Fibroblast of lung (primary cell): ENCODE results near the gene BBC3. TPM values are rescaled to one million over a fixed set of nuclear protein-coding genes. Genes with fewer than 3 reads are reported as not detected.
"Not testable (repeated sequence)": the region's sequence is repeated elsewhere in the genome, so short reads cannot be mapped to it uniquely, and the experiment has no call there.

ENCODE experiments used
- DNase-seq, 2 donors: peaks; one replicate each; pipeline versions ENCODE4 v3.0.0 to v3.0.0-alpha.2; 2010; ENCODE audit warnings: low read depth in 2 of 2
- H2AFZ ChIP-seq: 2 replicates; pipeline ENCODE4 v1.5.1; 2012; ENCODE audit warnings: low read length, control low read depth, inconsistent platforms
- H3K27ac ChIP-seq: 2 replicates; pipeline ENCODE4 v1.5.1; 2011; ENCODE audit warnings: low read length, control low read depth; ENCODE audit not compliant: insufficient read depth
- H3K27me3 ChIP-seq: 2 replicates; pipeline ENCODE4 v1.5.1; 2011; ENCODE audit warnings: mild to moderate bottlenecking, low read length; ENCODE audit not compliant: control insufficient read depth, insufficient read depth
- H3K36me3 ChIP-seq: 2 replicates; pipeline ENCODE4 v1.5.1; 2011; ENCODE audit warnings: low read length; ENCODE audit not compliant: control insufficient read depth, insufficient read depth
- H3K4me1 ChIP-seq: 2 replicates; pipeline ENCODE4 v1.5.1; 2011; ENCODE audit warnings: low read length; ENCODE audit not compliant: control insufficient read depth, insufficient read depth; ENCODE audit errors: extremely low read depth
- H3K4me2 ChIP-seq: 2 replicates; pipeline ENCODE4 v1.5.1; 2011; ENCODE audit warnings: low read length, control low read depth; ENCODE audit not compliant: insufficient read depth; ENCODE audit errors: extremely low read depth
- H3K4me3 ChIP-seq, 4 experiments: fragments of 200-600 bp in 1 of 4; sonication (generic) in 1 of 4; replicated peaks in 1 of 4; 2 replicates each; pipeline ENCODE4 v1.5.1; 2011 to 2016; ENCODE audit warnings: low read length in 4 of 4, low read depth in 3 of 4, mild to moderate bottlenecking in 3 of 4, control low read depth in 2 of 4, inconsistent platforms in 1 of 4, mixed read lengths in 1 of 4; ENCODE audit not compliant: insufficient read depth in 1 of 4; ENCODE audit errors: control extremely low read depth in 1 of 4
- H3K79me2 ChIP-seq: 2 replicates; pipeline ENCODE4 v1.5.1; 2012; ENCODE audit warnings: mild to moderate bottlenecking, low read length, inconsistent platforms; ENCODE audit not compliant: control insufficient read depth, insufficient read depth
- H3K9ac ChIP-seq: 2 replicates; pipeline ENCODE4 v1.5.1; 2011; ENCODE audit warnings: mild to moderate bottlenecking, low read length, control low read depth; ENCODE audit not compliant: insufficient read depth
- H3K9me3 ChIP-seq: 2 replicates; pipeline ENCODE4 v1.5.1; 2012; ENCODE audit warnings: low read depth, low read length; ENCODE audit not compliant: control insufficient read depth, insufficient read depth
- H4K20me1 ChIP-seq: 2 replicates; pipeline ENCODE4 v1.5.1; 2011; ENCODE audit warnings: low read length; ENCODE audit not compliant: control insufficient read depth, insufficient read depth; ENCODE audit errors: extremely low read depth
- CTCF ChIP-seq, 2 donors: IDR thresholded peaks in 1 of 2; conservative IDR thresholded peaks in 1 of 2; 1 replicate in 1 of 2; 2 replicates in 1 of 2; pipeline ENCODE4 v1.5.1; 2011 to 2012; ENCODE audit warnings: low read length in 2 of 2, control low read depth in 1 of 2, inconsistent platforms in 1 of 2, low read depth in 1 of 2, mild to moderate bottlenecking in 1 of 2
- EZH2 ChIP-seq: IDR thresholded peaks from 2 replicates; pipeline ENCODE4 v1.5.1; 2012; ENCODE audit warnings: low read length, control low read depth, mild to moderate bottlenecking; ENCODE audit errors: missing control alignments
- polyA minus RNA-seq: library from RNA; depleted of rRNA, polyadenylated mRNA; stranded (reverse); fragments of >200 nt; gene quantifications from 2 replicates; pipeline ENCODE4 v1.2.3, GENCODE V29; 2011; ENCODE audit warnings: low replicate concordance
- polyA plus RNA-seq, 2 donors: library from polyadenylated mRNA; depleted of rRNA in 1 of 2; stranded (reverse) in 1 of 2; unstranded in 1 of 2; fragments of >200 nt; gene quantifications; 2 replicates each; pipeline ENCODE4 v1.2.1, GENCODE V29; 2011 to 2012; ENCODE audit warnings: missing spikeins in 1 of 2
- total RNA-seq: library from RNA; depleted of rRNA; stranded (reverse); fragments of >200 nt; gene quantifications from 2 replicates; pipeline ENCODE4 v1.2.1, GENCODE V29; 2014

The BBC3 gene
- total RNA-seq (37.7 and 38.3 TPM in 2 replicates), polyA plus RNA-seq (1.4 and 2.4 TPM in 2 replicates), polyA minus RNA-seq (2.6 and 3.8 TPM in 2 replicates)
- polyA plus RNA-seq (2012), result 6.2 and 8.5 TPM in 2 replicates

- Histone ChIP-seq H3K27ac (peak within 1 kb of the TSS; percentile 97), H3K4me2 (peak within 1 kb of the TSS; percentile 94), H3K36me3 (no peaks in the 10 kb centered on the region), H3K27me3 (no peaks in the 10 kb centered on the region), H3K79me2 (peaks cover 23% of the 10 kb centered on the region), H2AFZ (peak within 1 kb of the TSS; percentile 25), H3K4me3 (peak within 1 kb of the TSS; percentile 89 to 99 (median 98)), H4K20me1 (no peaks in the 10 kb centered on the region), H3K9me3 (no peaks in the 10 kb centered on the region), H3K9ac (peak within 1 kb of the TSS; percentile 71), H3K4me1 (peaks cover 23% of the 10 kb centered on the region)
- DNase-seq, result no peak
- TF ChIP-seq EZH2 (no peak), CTCF (conservative IDR thresholded peaks at IDR 0.05 in 1 of 2, IDR thresholded peaks at IDR 0.05 in 1 of 2; ENCODE audit: low read depth in 1 of 2, low read length in 2 of 2) (no peak)
Observed at GRCh38 chr19:47230921-47231214, at the start of gene BBC3. BBC3 (minus strand) TSS chr19:47231199; CDS start chr19:47228431, 2,768 bp downstream.

- H3K4me3 ChIP-seq, result no peak overlapping the region
- H3K4me2 ChIP-seq, result no peak overlapping the region
- H2AFZ ChIP-seq, result no peak overlapping the region
- H3K27ac ChIP-seq, result no peak overlapping the region
- no peak overlapping the region for H3K9ac ChIP-seq
- no peaks in the 10 kb centered on the region for H3K79me2 ChIP-seq
- H3K27me3 ChIP-seq, result no peaks in the 10 kb centered on the region
- no peaks in the 10 kb centered on the region for H3K9me3 ChIP-seq
- peaks cover 1% of the 10 kb centered on the region for H3K36me3 ChIP-seq
- TF ChIP-seq CTCF (conservative IDR thresholded peaks at IDR 0.05 in 1 of 2, IDR thresholded peaks at IDR 0.05 in 1 of 2; ENCODE audit: low read depth in 1 of 2, low read length in 2 of 2) (peak; percentile 39 to 47), EZH2 (no peak)
- no peak for DNase-seq
- H4K20me1 ChIP-seq, result no peaks in the 10 kb centered on the region
- H3K4me1 ChIP-seq, result peaks cover 19% of the 10 kb centered on the region
Observed at GRCh38 chr19:47280183-47280797, 49.3 kb upstream of the BBC3 start.

- H2AFZ ChIP-seq, H3K9me3 ChIP-seq, H3K79me2 ChIP-seq, DNase-seq, H3K9ac ChIP-seq, H3K27me3 ChIP-seq, H3K36me3 ChIP-seq, H4K20me1 ChIP-seq: not testable (repeated sequence)
- Histone ChIP-seq H3K4me2 (peak overlapping the region; percentile 40), H3K4me3 (peak overlapping the region in 1 of 4 experiments; percentile 54), H3K4me1 (peaks cover 25% of the 10 kb centered on the region), H3K27ac (peak overlapping the region; percentile 79)
Observed at GRCh38 chr19:47276513-47276912, 45.5 kb upstream of the BBC3 start.
